H9 (cell line): ENCODE results near the gene NOCT. TPM values are rescaled to one million over a fixed set of nuclear protein-coding genes. Genes with fewer than 3 reads are reported as not detected.

Experiments
- DNase-seq: peaks from one replicate; pipeline ENCODE4 v3.0.0-alpha.2; 2017
- H2AFZ ChIP-seq: one replicate; pipeline ENCODE4 v1.6.1; 2013; ENCODE audit warnings: mild to moderate bottlenecking, low read length, control low read depth, moderate library complexity
- H2AK5ac ChIP-seq: 2 replicates; pipeline ENCODE4 v1.6.1; 2013; ENCODE audit warnings: low read length, control low read depth, mixed read lengths; ENCODE audit not compliant: insufficient read length
- H2BK120ac ChIP-seq: one replicate; pipeline ENCODE4 v1.6.1; 2013; ENCODE audit warnings: low read depth, mild to moderate bottlenecking, low read length, control low read depth, inconsistent platforms; ENCODE audit not compliant: poor library complexity, severe bottlenecking
- H2BK12ac ChIP-seq: 2 replicates; pipeline ENCODE4 v1.6.1; 2013; ENCODE audit warnings: low read length, control low read depth, mixed read lengths, low read depth; ENCODE audit not compliant: insufficient read length
- H2BK15ac ChIP-seq: 2 replicates; pipeline ENCODE4 v1.6.1; 2013; ENCODE audit warnings: low read depth, low read length, control low read depth
- H2BK20ac ChIP-seq: one replicate; pipeline ENCODE4 v1.6.1; 2013; ENCODE audit warnings: low read depth, mild to moderate bottlenecking, low read length, control low read depth, inconsistent platforms; ENCODE audit not compliant: poor library complexity, severe bottlenecking
- H2BK5ac ChIP-seq: 2 replicates; pipeline ENCODE4 v1.6.1; 2013; ENCODE audit warnings: low read length, control low read depth, mixed read lengths; ENCODE audit not compliant: insufficient read length
- H3K14ac ChIP-seq: 2 replicates; pipeline ENCODE4 v1.6.1; 2013; ENCODE audit warnings: low read length, control low read depth; ENCODE audit not compliant: insufficient read depth
- H3K18ac ChIP-seq: 2 replicates; pipeline ENCODE4 v1.6.1; 2013; ENCODE audit warnings: low read depth, mild to moderate bottlenecking, mixed read lengths, low read length, control low read depth; ENCODE audit not compliant: insufficient read length
- H3K23ac ChIP-seq: 2 replicates; pipeline ENCODE4 v1.6.1; 2013; ENCODE audit warnings: low read length, control low read depth, mixed read lengths, low read depth; ENCODE audit not compliant: insufficient read length
- H3K23me2 ChIP-seq: 2 replicates; pipeline ENCODE4 v1.6.1; 2013; ENCODE audit warnings: low read depth, mild to moderate bottlenecking, mixed read lengths, low read length, control low read depth; ENCODE audit not compliant: insufficient read length, poor library complexity, severe bottlenecking
- H3K27ac ChIP-seq: 2 replicates; pipeline ENCODE4 v1.5.1; 2013; ENCODE audit warnings: low read length, control low read depth, mixed read lengths, low read depth; ENCODE audit not compliant: insufficient read length
- H3K27me3 ChIP-seq: 2 replicates; pipeline ENCODE4 v1.6.1; 2013; ENCODE audit warnings: low read length, control low read depth, inconsistent platforms; ENCODE audit not compliant: insufficient read depth
- H3K4ac ChIP-seq: 2 replicates; pipeline ENCODE4 v1.6.1; 2013; ENCODE audit warnings: low read depth, mild to moderate bottlenecking, control low read depth, inconsistent platforms, low read length, moderate library complexity
- H3K4me1 ChIP-seq: 2 replicates; pipeline ENCODE4 v1.6.1; 2013; ENCODE audit warnings: low read length, control low read depth, inconsistent platforms; ENCODE audit not compliant: insufficient read depth
- H3K4me2 ChIP-seq: 2 replicates; pipeline ENCODE4 v1.6.1; 2013; ENCODE audit warnings: low read length, control low read depth, mixed read lengths; ENCODE audit not compliant: insufficient read length, insufficient read depth
- H3K56ac ChIP-seq: 2 replicates; pipeline ENCODE4 v1.6.1; 2013; ENCODE audit warnings: low read depth, mild to moderate bottlenecking, mixed read lengths, low read length, control low read depth; ENCODE audit not compliant: insufficient read length
- H3K79me1 ChIP-seq: 2 replicates; pipeline ENCODE4 v1.6.1; 2013; ENCODE audit warnings: low read depth, mild to moderate bottlenecking, moderate library complexity, low read length, control low read depth, inconsistent platforms; ENCODE audit not compliant: insufficient read depth, poor library complexity, severe bottlenecking
- H3K79me2 ChIP-seq: 2 replicates; pipeline ENCODE4 v1.6.1; 2013; ENCODE audit warnings: low read length, control low read depth, inconsistent platforms; ENCODE audit not compliant: insufficient read depth
- H3K9ac ChIP-seq: 2 replicates; pipeline ENCODE4 v1.6.1; 2013; ENCODE audit warnings: low read length, control low read depth, mixed read lengths; ENCODE audit not compliant: insufficient read length; ENCODE audit errors: extremely low read depth
- H3K9me3 ChIP-seq: one replicate; pipeline ENCODE4 v1.6.1; 2013; ENCODE audit warnings: low read depth, low read length, inconsistent platforms; ENCODE audit not compliant: control insufficient read depth
- H3T11ph ChIP-seq: one replicate; pipeline ENCODE4 v1.6.1; 2013; ENCODE audit warnings: mild to moderate bottlenecking, low read length, control low read depth, inconsistent platforms
- H4K20me1 ChIP-seq: one replicate; pipeline ENCODE4 v1.6.1; 2013; ENCODE audit not compliant: control insufficient read depth, insufficient read length, insufficient read depth
- H4K5ac ChIP-seq: 2 replicates; pipeline ENCODE4 v1.6.1; 2013; ENCODE audit warnings: low read depth, mild to moderate bottlenecking, mixed read lengths, low read length, control low read depth; ENCODE audit not compliant: insufficient read length
- H4K8ac ChIP-seq: replicated peaks from 2 replicates; pipeline ENCODE4 v1.6.1; 2013; ENCODE audit warnings: low read length, control low read depth, mixed read lengths, low read depth; ENCODE audit not compliant: insufficient read length
- H4K91ac ChIP-seq: 2 replicates; pipeline ENCODE4 v1.6.1; 2013; ENCODE audit warnings: low read depth, mild to moderate bottlenecking, moderate library complexity, mixed read lengths, low read length, control low read depth; ENCODE audit not compliant: insufficient read length
- H3K27ac Mint-ChIP-seq, 3 experiments: 2 replicates in 2 of 3; 3 replicates in 1 of 3; pipeline ENCODE4 v1.8.0; 2020 to 2021; ENCODE audit warnings: mixed read lengths in 3 of 3, mild to moderate bottlenecking in 1 of 3, moderate library complexity in 1 of 3
- H3K27me3 Mint-ChIP-seq: 2 replicates; pipeline ENCODE4 v1.8.0; 2021; ENCODE audit warnings: low read depth, mild to moderate bottlenecking, moderate library complexity, mixed read lengths
- H3K36me3 Mint-ChIP-seq, 3 experiments: 2 replicates in 2 of 3; 3 replicates in 1 of 3; pipeline ENCODE4 v1.8.0; 2020 to 2021; ENCODE audit warnings: low read depth in 3 of 3, mixed read lengths in 3 of 3; ENCODE audit not compliant: insufficient read depth in 1 of 3
- H3K4me1 Mint-ChIP-seq, 2 experiments: 2 replicates each; pipeline ENCODE4 v1.8.0; 2020; ENCODE audit warnings: mixed read lengths in 2 of 2
- H3K4me3 Mint-ChIP-seq, 2 experiments: 2 replicates in 1 of 2; 3 replicates in 1 of 2; pipeline ENCODE4 v1.8.0; 2020 to 2021; ENCODE audit warnings: mild to moderate bottlenecking in 2 of 2, mixed read lengths in 2 of 2, moderate library complexity in 1 of 2
- H3K9me3 Mint-ChIP-seq, 2 experiments: 2 replicates in 1 of 2; 3 replicates in 1 of 2; pipeline ENCODE4 v1.8.0; 2020; ENCODE audit warnings: mild to moderate bottlenecking in 2 of 2, mixed read lengths in 2 of 2, moderate library complexity in 1 of 2
- WGBS: extraction: QIAGEN DNeasy Blood & Tissue Kit; methylation state at CpG from one replicate; pipeline ENCODE4 v1.1.7; 2013; ENCODE audit warnings: missing lambda C conversion rate, low lambda C conversion rate, mixed read lengths; ENCODE audit not compliant: insufficient read length; ENCODE audit errors: extremely low coverage; 5-methylcytosine and 5-hydroxymethylcytosine counted together
- total RNA-seq: library from RNA; stranded (reverse); gene quantifications from 2 replicates; pipeline ENCODE4 v1.2.1, GENCODE V29; 2021
- TF ChIP-seq, protein P1 (sequence below): fragments of 200-600 bp; sonication (generic); conservative IDR thresholded peaks from 3 replicates; pipeline ENCODE4 v1.8.0; 2021; ENCODE audit warnings: antibody characterized with exemption, mild to moderate bottlenecking

The NOCT gene
- total RNA-seq, 1 experiment from 2014 or later: 37.3 TPM

DNA sequence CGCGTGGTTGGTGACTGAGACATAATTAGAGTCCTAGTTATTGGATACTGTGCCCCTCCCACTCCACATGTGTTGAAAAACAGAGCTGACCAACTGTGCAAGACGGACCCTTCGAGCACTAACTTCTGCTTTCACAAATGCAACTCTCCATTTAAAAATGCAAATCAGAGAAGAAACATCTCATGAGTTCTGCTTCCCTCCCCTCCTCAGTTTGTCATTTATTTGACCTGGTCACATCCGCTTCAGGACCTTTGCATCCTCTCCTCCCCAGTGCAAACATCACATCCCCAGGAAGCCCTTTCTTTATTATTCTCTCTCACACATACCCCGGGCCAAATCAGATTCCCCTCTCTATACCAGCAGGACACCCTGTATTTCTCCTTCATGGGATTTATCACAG is 38.1 kb upstream of the NOCT start:
- Histone ChIP-seq H2BK5ac (no peak overlapping the region), H2BK12ac (no peak overlapping the region), H3K9me3 (no peaks in the 10 kb centered on the region), H2BK20ac (no peak overlapping the region), H4K20me1 (no peaks in the 10 kb centered on the region), H2BK15ac (no peak overlapping the region), H3K4me1 (peaks cover 8% of the 10 kb centered on the region; the same call in 1 of the 2 replicates), H2AFZ (no peak overlapping the region), H3K23ac (no peak overlapping the region), H3K4ac (no peak overlapping the region), H3K79me2 (no peaks in the 10 kb centered on the region), H3K23me2 (no peaks in the 10 kb centered on the region), H4K8ac (no peak overlapping the region), H3K18ac (no peak overlapping the region), H3K9ac (no peak overlapping the region), H3K27ac (no peak overlapping the region), H3K27me3 (no peaks in the 10 kb centered on the region), H3K4me2 (no peak overlapping the region), H3K56ac (no peak overlapping the region), H3K14ac (no peak overlapping the region), H3K79me1 (no peaks in the 10 kb centered on the region), H2AK5ac (no peak overlapping the region), H4K5ac (no peak overlapping the region), H3T11ph (no peak overlapping the region), H2BK120ac (no peak overlapping the region), H4K91ac (no peak overlapping the region)
- Mint-ChIP-seq H3K36me3 (no peaks in the 10 kb centered on the region), H3K9me3 (no peaks in the 10 kb centered on the region), H3K27ac (peak overlapping the region in 2 of 3 experiments; percentile 30 to 40), H3K27me3 (no peaks in the 10 kb centered on the region), H3K4me1 (peaks cover 49 to 67% of the 10 kb centered on the region in 2 experiments), H3K4me3 (no peak overlapping the region; a peak in 1 of 5 replicates)
- no CpG with 5 or more reads among the region's 6 CpGs for WGBS
- TF ChIP-seq, protein P1, sequence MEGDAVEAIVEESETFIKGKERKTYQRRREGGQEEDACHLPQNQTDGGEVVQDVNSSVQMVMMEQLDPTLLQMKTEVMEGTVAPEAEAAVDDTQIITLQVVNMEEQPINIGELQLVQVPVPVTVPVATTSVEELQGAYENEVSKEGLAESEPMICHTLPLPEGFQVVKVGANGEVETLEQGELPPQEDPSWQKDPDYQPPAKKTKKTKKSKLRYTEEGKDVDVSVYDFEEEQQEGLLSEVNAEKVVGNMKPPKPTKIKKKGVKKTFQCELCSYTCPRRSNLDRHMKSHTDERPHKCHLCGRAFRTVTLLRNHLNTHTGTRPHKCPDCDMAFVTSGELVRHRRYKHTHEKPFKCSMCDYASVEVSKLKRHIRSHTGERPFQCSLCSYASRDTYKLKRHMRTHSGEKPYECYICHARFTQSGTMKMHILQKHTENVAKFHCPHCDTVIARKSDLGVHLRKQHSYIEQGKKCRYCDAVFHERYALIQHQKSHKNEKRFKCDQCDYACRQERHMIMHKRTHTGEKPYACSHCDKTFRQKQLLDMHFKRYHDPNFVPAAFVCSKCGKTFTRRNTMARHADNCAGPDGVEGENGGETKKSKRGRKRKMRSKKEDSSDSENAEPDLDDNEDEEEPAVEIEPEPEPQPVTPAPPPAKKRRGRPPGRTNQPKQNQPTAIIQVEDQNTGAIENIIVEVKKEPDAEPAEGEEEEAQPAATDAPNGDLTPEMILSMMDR: no peak
- DNase-seq: peak; percentile 38
